ENCODE results near the gene SNAI3.

Gene SNAI3

GRCh38 chr16:88686439-88687253, at the start of gene SNAI3:
Gene SNAI3, minus strand, starts transcription at chr16:88686507. Its CDS starts 101 bp downstream, at chr16:88686406.
- peaks cover 0 to 1% of the 10 kb centered on the region in 2 donors for H3K36me3 Mint-ChIP-seq
- no peaks in the 10 kb centered on the region for H3K27me3 Mint-ChIP-seq

GRCh38 chr16:88736088-88736487, 49.8 kb upstream of the SNAI3 start:
- H3K36me3 Mint-ChIP-seq = peaks cover 16 to 34% of the 10 kb centered on the region in 2 donors
- peaks cover 17% of the 10 kb centered on the region in 2 donors for H3K4me1 Mint-ChIP-seq
- no peak overlapping the region for H3K27ac Mint-ChIP-seq
- ATAC-seq (replicated peaks) = no peak
- DNase-seq = no peak
- no peak overlapping the region for H3K4me3 Mint-ChIP-seq
- H3K9me3 Mint-ChIP-seq = no peaks in the 10 kb centered on the region
- no peaks in the 10 kb centered on the region for H3K27me3 Mint-ChIP-seq

More at GRCh38 chr16:88686439-88687253, at the start of gene SNAI3:
- DNase-seq = peak; percentile 86
- peak; percentile 66 to 73 for ATAC-seq (replicated peaks)
- peak within 1 kb of the TSS; percentile 81 for H3K27ac Mint-ChIP-seq
- no peaks in the 10 kb centered on the region for H3K9me3 Mint-ChIP-seq
- H3K4me3 Mint-ChIP-seq = peak within 1 kb of the TSS; percentile 83 to 92
- H3K4me1 Mint-ChIP-seq = peaks cover 23 to 74% of the 10 kb centered on the region in 2 donors

GRCh38 chr16:88735616-88736015, 49.3 kb upstream of the SNAI3 start:
- no peaks in the 10 kb centered on the region for H3K9me3 Mint-ChIP-seq
- H3K4me1 Mint-ChIP-seq = peaks cover 17 to 18% of the 10 kb centered on the region in 2 donors
- DNase-seq (no peak), ATAC-seq (replicated peaks) (no peak)
- H3K4me3 Mint-ChIP-seq = no peak overlapping the region
- H3K27ac Mint-ChIP-seq = no peak overlapping the region
- H3K36me3 Mint-ChIP-seq = peaks cover 17 to 37% of the 10 kb centered on the region in 2 donors
- no peaks in the 10 kb centered on the region for H3K27me3 Mint-ChIP-seq

GRCh38 chr16:88735121-88735520, 48.8 kb upstream of the SNAI3 start:
- Mint-ChIP-seq H3K9me3 (no peaks in the 10 kb centered on the region), H3K4me1 (peaks cover 17 to 18% of the 10 kb centered on the region in 2 donors), H3K27ac (no peak overlapping the region), H3K27me3 (no peaks in the 10 kb centered on the region), H3K36me3 (peaks cover 17 to 40% of the 10 kb centered on the region in 2 donors), H3K4me3 (no peak overlapping the region)
- ATAC-seq (replicated peaks) = no peak
- DNase-seq = no peak

GRCh38 chr16:88734361-88734728, 48.0 kb upstream of the SNAI3 start:
- no peak for ATAC-seq (replicated peaks)
- Mint-ChIP-seq H3K4me3 (no peak overlapping the region), H3K36me3 (peaks cover 21 to 41% of the 10 kb centered on the region in 2 donors), H3K4me1 (peaks cover 17 to 18% of the 10 kb centered on the region in 2 donors), H3K27ac (no peak overlapping the region), H3K27me3 (no peaks in the 10 kb centered on the region), H3K9me3 (no peaks in the 10 kb centered on the region)
- DNase-seq = no peak

GRCh38 chr16:88733630-88734360, 47.5 kb upstream of the SNAI3 start:
- Mint-ChIP-seq H3K9me3 (no peaks in the 10 kb centered on the region), H3K27ac (no peak overlapping the region), H3K4me1 (peaks cover 15 to 17% of the 10 kb centered on the region in 2 donors), H3K36me3 (peaks cover 19 to 39% of the 10 kb centered on the region in 2 donors), H3K27me3 (no peaks in the 10 kb centered on the region), H3K4me3 (no peak overlapping the region)
- no peak for DNase-seq
- no peak for ATAC-seq (replicated peaks)

- DNase-seq = no peak
- H3K4me1 Mint-ChIP-seq = peaks cover 6 to 14% of the 10 kb centered on the region in 2 donors
- H3K4me3 Mint-ChIP-seq = no peak overlapping the region
- ATAC-seq (replicated peaks) = no peak
- H3K36me3 Mint-ChIP-seq = peaks cover 18 to 36% of the 10 kb centered on the region in 2 donors
- no peaks in the 10 kb centered on the region for H3K9me3 Mint-ChIP-seq
- no peaks in the 10 kb centered on the region for H3K27me3 Mint-ChIP-seq
- no peak overlapping the region for H3K27ac Mint-ChIP-seq
These were observed 46.6 kb upstream of the SNAI3 start for GRCh38 chr16:88732961-88733294.

GRCh38 chr16:88732172-88732960, 46.1 kb upstream of the SNAI3 start:
- H3K27ac Mint-ChIP-seq = peak overlapping the region; percentile 14
- H3K27me3 Mint-ChIP-seq = no peaks in the 10 kb centered on the region
- H3K4me1 Mint-ChIP-seq = peaks cover under 1 to 11% of the 10 kb centered on the region in 2 donors
- H3K36me3 Mint-ChIP-seq = peaks cover 22 to 37% of the 10 kb centered on the region in 2 donors
- DNase-seq (no peak), ATAC-seq (replicated peaks) (no peak)
- H3K9me3 Mint-ChIP-seq = no peaks in the 10 kb centered on the region
- H3K4me3 Mint-ChIP-seq = no peak overlapping the region

- Mint-ChIP-seq H3K4me3 (no peak overlapping the region), H3K4me1 (peaks cover 0 to 11% of the 10 kb centered on the region in 2 donors), H3K36me3 (peaks cover 25 to 37% of the 10 kb centered on the region in 2 donors), H3K27ac (no peak overlapping the region), H3K9me3 (no peaks in the 10 kb centered on the region), H3K27me3 (no peaks in the 10 kb centered on the region)
- DNase-seq (no peak), ATAC-seq (replicated peaks) (no peak)
These were observed 45.4 kb upstream of the SNAI3 start for GRCh38 chr16:88731699-88732098.

- Mint-ChIP-seq H3K27me3 (no peaks in the 10 kb centered on the region), H3K4me1 (peaks cover 0 to 11% of the 10 kb centered on the region in 2 donors), H3K36me3 (peaks cover 31 to 45% of the 10 kb centered on the region in 2 donors), H3K27ac (no peak overlapping the region), H3K9me3 (no peaks in the 10 kb centered on the region), H3K4me3 (no peak overlapping the region)
- ATAC-seq (replicated peaks) (no peak), DNase-seq (no peak)
These were observed 44.6 kb upstream of the SNAI3 start for GRCh38 chr16:88730632-88731607.

- H3K4me3 Mint-ChIP-seq = no peak overlapping the region
- ATAC-seq (replicated peaks) (no peak), DNase-seq (no peak)
- peaks cover 0 to 9% of the 10 kb centered on the region in 2 donors for H3K4me1 Mint-ChIP-seq
- H3K36me3 Mint-ChIP-seq = peaks cover 50 to 52% of the 10 kb centered on the region in 2 donors
- no peak overlapping the region for H3K27ac Mint-ChIP-seq
- H3K9me3 Mint-ChIP-seq = no peaks in the 10 kb centered on the region
- no peaks in the 10 kb centered on the region for H3K27me3 Mint-ChIP-seq
These were observed 41.6 kb upstream of the SNAI3 start for GRCh38 chr16:88727871-88728270.

- ATAC-seq (replicated peaks) (no peak), DNase-seq (no peak)
- no peak overlapping the region for H3K27ac Mint-ChIP-seq
- no peaks in the 10 kb centered on the region for H3K9me3 Mint-ChIP-seq
- no peaks in the 10 kb centered on the region for H3K27me3 Mint-ChIP-seq
- H3K4me3 Mint-ChIP-seq = no peak overlapping the region
- H3K36me3 Mint-ChIP-seq = peaks cover 51 to 52% of the 10 kb centered on the region in 2 donors
- peaks cover 0 to 7% of the 10 kb centered on the region in 2 donors for H3K4me1 Mint-ChIP-seq
These were observed 40.7 kb upstream of the SNAI3 start for GRCh38 chr16:88726981-88727380.

- ATAC-seq (replicated peaks) (no peak), DNase-seq (no peak)
- Mint-ChIP-seq H3K9me3 (no peaks in the 10 kb centered on the region), H3K27me3 (no peaks in the 10 kb centered on the region), H3K27ac (no peak overlapping the region), H3K4me3 (no peak overlapping the region), H3K4me1 (peaks cover 0 to 4% of the 10 kb centered on the region in 2 donors), H3K36me3 (peaks cover 50 to 52% of the 10 kb centered on the region in 2 donors)
These were observed 40.1 kb upstream of the SNAI3 start for GRCh38 chr16:88726408-88726749.

Data from stimulated activated naive B cell treated with anti-CD40 and anti-IgM and Interleukin-4, amounts not matched to agents 10 μg/mL and 1 μg/mL and 100 μg/mL, for 72 hours (primary cell).